Stimulated activated CD8-positive, alpha-beta memory T cell treated with anti-CD3 and anti-CD28 coated beads, Interleukin-12 subunit alpha, Interleukin-12 subunit beta, amount 100 ng/mL, for 1 hour (primary cell): ENCODE measurements around the gene PFKL.
"Not testable (repeated sequence)": the region's sequence is repeated elsewhere in the genome, so short reads cannot be mapped to it uniquely, and the experiment has no call there.

Experiments used
- DNase-seq: peaks from one replicate; pipeline ENCODE4 v3.0.0-alpha.2; 2020; ENCODE audit warnings: low read depth

PFKL gene

GRCh38 chr21:44279354-44280260 lies 20.2 kb upstream of the PFKL start:
- DNase-seq = no peak

GRCh38 chr21:44281801-44282200 lies 18.1 kb upstream of the PFKL start:
- no peak for DNase-seq

- no peak for DNase-seq
Observed at GRCh38 chr21:44282370-44282769, 17.5 kb upstream of the PFKL start.

GRCh38 chr21:44283211-44283785 lies 16.6 kb upstream of the PFKL start:
- DNase-seq = not testable (repeated sequence)

GRCh38 chr21:44283948-44284347 lies 15.9 kb upstream of the PFKL start:
- no peak for DNase-seq

- no peak for DNase-seq
Observed at GRCh38 chr21:44285138-44285992, 14.5 kb upstream of the PFKL start, which contains the start of gene AIRE. Gene AIRE, plus strand, starts transcription at chr21:44285876. Its CDS starts 131 bp downstream, at chr21:44286007.

GRCh38 chr21:44286086-44286715 lies 13.7 kb upstream of the PFKL start:
- DNase-seq = no peak

GRCh38 chr21:44286716-44287632 lies 12.9 kb upstream of the PFKL start:
- no peak for DNase-seq

GRCh38 chr21:44288251-44289110 lies 11.4 kb upstream of the PFKL start:
- no peak for DNase-seq

GRCh38 chr21:44289381-44290010 lies 10.4 kb upstream of the PFKL start:
- no peak for DNase-seq

GRCh38 chr21:44290327-44291077 lies 9.4 kb upstream of the PFKL start:
- no peak for DNase-seq

- no peak for DNase-seq
Observed at GRCh38 chr21:44291078-44291935, 8.5 kb upstream of the PFKL start.

GRCh38 chr21:44291936-44292811 lies 7.7 kb upstream of the PFKL start:
- no peak for DNase-seq

- no peak for DNase-seq
Observed at GRCh38 chr21:44292812-44293195, 7.0 kb upstream of the PFKL start.

GRCh38 chr21:44293551-44294231 lies 6.2 kb upstream of the PFKL start:
- no peak for DNase-seq
